Suprapubic skin (tissue), 4 donors: ENCODE data around the gene SRP9.

ENCODE experiments used
- EP300 ChIP-seq: sonication (generic); formaldehyde crosslinking; IDR thresholded peaks from one replicate; pipeline ENCODE4 v1.6.1; 2017; ENCODE audit warnings: antibody characterized with exemption
- POLR2A ChIP-seq, 2 donors: fragments of 450-650 bp; IDR thresholded peaks; one replicate each; pipeline ENCODE4 v1.6.1; 2017; ENCODE audit warnings: antibody characterized with exemption in 2 of 2, mild to moderate bottlenecking in 2 of 2, moderate library complexity in 2 of 2
- POLR2AphosphoS5 ChIP-seq, 3 donors: sonication (generic); formaldehyde crosslinking; IDR thresholded peaks; one replicate each; pipeline ENCODE4 v1.6.1; 2017; ENCODE audit warnings: antibody characterized with exemption in 3 of 3
- TF ChIP-seq, protein P1 (sequence below), 2 donors: fragments of 200-600 bp in 1 of 2; fragments of 450-650 bp in 1 of 2; sonication (generic) in 1 of 2; IDR thresholded peaks; one replicate each; pipeline ENCODE4 v1.5.1; 2016 to 2019; ENCODE audit warnings: antibody characterized with exemption in 2 of 2, mild to moderate bottlenecking in 1 of 2, moderate library complexity in 1 of 2

DNA sequence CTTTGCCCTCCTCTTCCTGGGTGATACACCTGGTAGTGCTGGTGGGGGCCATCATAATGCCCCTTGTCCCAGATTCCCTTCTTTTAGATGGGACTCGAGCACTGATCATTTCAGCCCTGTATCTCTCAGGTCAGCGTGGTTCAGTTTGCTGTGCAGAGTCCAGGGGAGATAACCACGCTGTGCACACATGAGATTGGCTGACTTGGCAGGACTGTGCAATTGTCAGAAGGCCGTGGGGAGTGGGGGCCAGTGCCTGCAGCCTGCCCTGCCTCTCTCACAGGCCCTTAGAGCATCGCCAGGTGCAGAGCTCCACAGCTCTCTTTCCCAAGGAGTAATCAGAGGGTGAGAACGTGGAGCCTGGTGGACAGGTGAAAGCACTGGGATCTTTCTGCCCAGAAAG lies 47.5 kb downstream of the SRP9 start:
- TF ChIP-seq, protein P1, sequence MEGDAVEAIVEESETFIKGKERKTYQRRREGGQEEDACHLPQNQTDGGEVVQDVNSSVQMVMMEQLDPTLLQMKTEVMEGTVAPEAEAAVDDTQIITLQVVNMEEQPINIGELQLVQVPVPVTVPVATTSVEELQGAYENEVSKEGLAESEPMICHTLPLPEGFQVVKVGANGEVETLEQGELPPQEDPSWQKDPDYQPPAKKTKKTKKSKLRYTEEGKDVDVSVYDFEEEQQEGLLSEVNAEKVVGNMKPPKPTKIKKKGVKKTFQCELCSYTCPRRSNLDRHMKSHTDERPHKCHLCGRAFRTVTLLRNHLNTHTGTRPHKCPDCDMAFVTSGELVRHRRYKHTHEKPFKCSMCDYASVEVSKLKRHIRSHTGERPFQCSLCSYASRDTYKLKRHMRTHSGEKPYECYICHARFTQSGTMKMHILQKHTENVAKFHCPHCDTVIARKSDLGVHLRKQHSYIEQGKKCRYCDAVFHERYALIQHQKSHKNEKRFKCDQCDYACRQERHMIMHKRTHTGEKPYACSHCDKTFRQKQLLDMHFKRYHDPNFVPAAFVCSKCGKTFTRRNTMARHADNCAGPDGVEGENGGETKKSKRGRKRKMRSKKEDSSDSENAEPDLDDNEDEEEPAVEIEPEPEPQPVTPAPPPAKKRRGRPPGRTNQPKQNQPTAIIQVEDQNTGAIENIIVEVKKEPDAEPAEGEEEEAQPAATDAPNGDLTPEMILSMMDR (IDR thresholded peaks at IDR 0.05): no peak
- TF ChIP-seq POLR2A (IDR thresholded peaks at IDR 0.05): no peak
- TF ChIP-seq EP300: no peak
- no peak for TF ChIP-seq POLR2AphosphoS5 (IDR thresholded peaks at IDR 0.05)
